ENCODE results near the gene C16orf78.

C16orf78 gene

GRCh38 chr16:49436181-49436580 is 62.6 kb downstream of the C16orf78 start:
- DNase-seq, result no peak

- DNase-seq, result no peak
These were observed 63.7 kb downstream of the C16orf78 start for GRCh38 chr16:49437344-49437743.

- no peak for DNase-seq
These were observed 65.4 kb downstream of the C16orf78 start for GRCh38 chr16:49439050-49439449.

- DNase-seq, result no peak
These were observed 66.1 kb downstream of the C16orf78 start for GRCh38 chr16:49439676-49440075.

GRCh38 chr16:49440156-49441065 is 66.8 kb downstream of the C16orf78 start:
- peak; percentile 38 for DNase-seq

GRCh38 chr16:49441366-49441780 is 67.8 kb downstream of the C16orf78 start:
- DNase-seq, result peak; percentile 63

GRCh38 chr16:49442805-49443204 is 69.2 kb downstream of the C16orf78 start:
- no peak for DNase-seq

GRCh38 chr16:49443576-49443975 is 70.0 kb downstream of the C16orf78 start:
- DNase-seq, result no peak

- DNase-seq, result no peak
These were observed 73.2 kb downstream of the C16orf78 start for GRCh38 chr16:49446805-49447204.
